GM21737 (cell line): ENCODE measurements around the gene MOB3B.

ENCODE experiments used
- ATAC-seq: cut with Tn5 transposase; IDR thresholded peaks from one replicate; pipeline ENCODE4 v1.9.1; 2021; ENCODE audit warnings: mild to moderate bottlenecking, moderate library complexity; ENCODE audit not compliant: unreplicated experiment

Gene MOB3B

GRCh38 chr9:27394154-27394825 is 135.3 kb downstream of the MOB3B start:
- ATAC-seq, result no peak

DNA sequence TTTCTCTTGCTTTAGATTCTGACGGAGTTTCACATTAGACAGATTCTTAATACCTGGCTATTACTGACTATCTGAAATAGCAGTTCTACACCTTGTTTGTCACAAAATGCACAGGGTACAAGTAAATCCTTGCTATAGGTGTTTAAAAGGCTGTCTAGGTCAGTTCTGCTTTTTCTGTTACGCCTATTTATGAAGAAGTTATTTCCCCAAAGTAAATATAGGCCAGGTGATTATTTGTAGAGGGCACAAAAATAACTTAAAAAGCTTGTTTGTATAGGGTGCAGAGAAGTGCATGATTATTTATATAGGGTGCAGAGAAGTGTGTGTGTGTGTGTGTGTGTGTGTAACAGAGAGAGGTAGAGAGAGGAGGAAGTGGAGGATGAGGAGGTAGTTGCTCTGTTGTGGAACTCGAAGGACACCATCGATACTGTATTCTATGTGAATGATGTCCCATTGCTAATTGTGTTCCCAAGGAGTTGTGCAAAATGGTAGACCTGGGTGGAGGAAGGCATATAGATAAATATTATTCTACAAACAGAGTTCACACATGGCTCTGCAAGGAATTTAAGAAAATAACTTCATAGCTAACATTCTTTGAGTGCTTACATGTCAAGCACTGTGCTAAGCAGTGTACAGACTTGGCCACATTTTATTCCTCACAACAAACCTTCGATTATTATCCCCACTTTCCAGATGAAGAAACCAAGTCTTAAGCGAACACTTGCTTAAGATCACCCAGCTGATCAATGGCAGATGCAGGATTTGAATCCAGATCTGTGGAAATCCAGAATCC is 136.4 kb downstream of the MOB3B start:
- no peak for ATAC-seq

DNA sequence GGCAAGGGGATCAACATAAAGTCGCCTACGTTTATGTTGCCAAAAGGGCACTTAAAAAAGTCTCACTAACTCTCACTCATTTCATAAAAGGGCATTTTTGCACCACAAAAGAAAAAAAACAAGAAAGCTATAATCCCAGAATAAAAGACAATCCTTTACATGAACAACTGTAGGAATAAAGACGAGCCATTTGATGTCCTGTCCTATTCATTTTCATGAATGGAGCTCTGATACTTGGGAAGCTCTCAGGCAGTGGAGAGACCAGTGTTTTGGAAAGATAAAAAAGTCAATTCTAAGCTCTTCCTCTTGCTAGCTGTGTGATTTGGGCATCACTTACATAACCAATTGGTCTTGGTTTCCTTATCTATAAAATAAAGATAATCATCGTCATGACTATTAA is 137.2 kb downstream of the MOB3B start:
- ATAC-seq, result no peak

DNA sequence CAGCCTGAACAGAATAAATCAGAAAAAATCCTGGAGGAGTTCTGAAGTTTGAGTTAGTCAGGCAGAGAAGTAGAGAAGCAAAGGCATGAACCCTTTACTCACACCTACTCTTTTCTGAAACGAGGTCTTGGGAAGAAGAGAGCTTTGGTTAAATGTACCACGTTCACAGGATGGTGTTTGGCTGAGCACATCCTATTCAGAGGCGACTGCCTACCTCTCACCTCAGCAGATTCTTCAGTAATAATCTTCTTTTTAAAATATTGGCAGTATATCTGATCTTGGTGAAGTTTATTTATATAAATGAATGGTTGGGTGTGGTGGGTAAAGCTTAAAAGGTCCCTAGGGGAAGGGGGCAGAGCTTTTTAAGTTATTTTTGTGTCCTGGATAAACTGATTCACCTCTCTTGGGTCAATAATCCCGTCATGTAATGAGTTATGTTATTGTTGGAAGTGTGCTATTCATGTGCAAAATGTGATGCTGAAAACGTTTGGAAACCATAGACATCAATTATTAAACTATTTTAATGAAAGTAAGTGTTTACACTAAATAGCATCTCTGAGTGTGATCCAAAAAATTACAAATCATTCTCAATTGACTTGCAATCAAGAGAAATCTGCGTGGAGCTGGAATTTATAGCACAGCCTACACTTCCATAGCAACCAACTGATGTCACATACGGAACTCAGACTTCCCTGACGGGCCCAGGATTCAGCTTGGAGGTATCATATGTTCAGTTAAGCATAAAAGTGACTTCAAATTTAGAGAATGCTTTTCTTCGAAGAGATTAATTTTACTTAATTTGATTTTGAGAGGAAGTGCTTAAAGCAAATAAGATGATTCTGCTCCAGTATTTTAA is 138.3 kb downstream of the MOB3B start:
- no peak for ATAC-seq

- no peak for ATAC-seq
Measured at GRCh38 chr9:27388150-27388549, 141.5 kb downstream of the MOB3B start.

DNA sequence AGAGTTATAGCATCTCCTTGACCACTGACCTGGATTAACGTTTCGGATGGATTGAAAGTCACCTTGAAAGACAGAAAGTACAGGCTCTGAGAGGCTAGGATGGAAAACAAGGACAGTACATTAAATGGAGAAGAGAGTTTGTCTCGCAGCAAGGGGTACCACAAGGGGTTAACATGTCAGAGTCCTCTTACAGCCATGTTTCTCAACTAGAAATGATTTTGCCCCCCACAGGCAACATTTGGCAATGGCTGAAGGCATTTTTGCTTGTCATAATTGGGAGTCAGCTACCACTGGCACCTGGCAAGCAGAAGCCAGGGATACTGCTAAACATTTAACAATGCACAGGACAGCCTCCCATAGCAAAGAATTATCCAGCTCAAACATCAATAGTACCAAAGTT is 141.9 kb downstream of the MOB3B start:
- no peak for ATAC-seq

- ATAC-seq, result no peak
Measured at GRCh38 chr9:27386571-27387091, 143.0 kb downstream of the MOB3B start.

- ATAC-seq, result no peak
Measured at GRCh38 chr9:27385606-27386322, 143.8 kb downstream of the MOB3B start.

DNA sequence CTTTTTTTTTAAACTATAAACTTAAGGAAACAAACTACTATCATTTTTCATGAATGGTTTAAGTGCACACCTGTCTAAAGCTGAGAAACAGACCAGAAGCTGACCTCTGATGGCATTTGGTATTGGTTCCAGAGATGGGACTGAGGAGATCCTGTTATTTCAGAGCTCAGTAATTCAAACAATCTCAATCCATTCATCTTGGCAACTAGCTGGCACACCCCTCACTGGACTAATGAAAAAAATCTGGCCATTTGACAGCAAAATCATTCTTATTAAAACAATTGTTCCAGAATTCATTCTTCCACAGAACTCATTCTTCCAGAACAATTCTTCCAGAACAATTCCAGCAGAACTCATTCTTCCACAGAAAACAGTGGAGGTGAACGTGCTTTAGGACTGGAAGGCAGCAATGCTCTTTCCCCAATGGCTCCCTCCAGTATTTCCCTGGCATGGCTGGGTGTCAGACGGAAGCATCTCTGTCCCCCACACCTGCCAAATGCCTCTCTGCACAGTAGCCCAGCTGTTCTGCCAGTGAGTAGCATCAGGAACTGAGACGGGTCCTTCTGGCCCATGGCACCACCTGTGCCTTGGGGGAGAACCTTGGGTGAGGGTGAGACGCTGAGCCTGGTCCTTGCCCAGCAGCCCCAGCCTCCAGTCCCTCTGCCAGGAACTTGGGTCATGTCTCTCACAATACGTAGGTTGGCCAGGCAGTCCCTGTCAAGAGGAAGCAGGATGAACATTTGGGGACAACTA is 145.2 kb downstream of the MOB3B start:
- no peak for ATAC-seq

GRCh38 chr9:27383524-27383923 is 146.1 kb downstream of the MOB3B start:
- ATAC-seq, result no peak

GRCh38 chr9:27382975-27383374 is 146.6 kb downstream of the MOB3B start:
- ATAC-seq, result no peak

DNA sequence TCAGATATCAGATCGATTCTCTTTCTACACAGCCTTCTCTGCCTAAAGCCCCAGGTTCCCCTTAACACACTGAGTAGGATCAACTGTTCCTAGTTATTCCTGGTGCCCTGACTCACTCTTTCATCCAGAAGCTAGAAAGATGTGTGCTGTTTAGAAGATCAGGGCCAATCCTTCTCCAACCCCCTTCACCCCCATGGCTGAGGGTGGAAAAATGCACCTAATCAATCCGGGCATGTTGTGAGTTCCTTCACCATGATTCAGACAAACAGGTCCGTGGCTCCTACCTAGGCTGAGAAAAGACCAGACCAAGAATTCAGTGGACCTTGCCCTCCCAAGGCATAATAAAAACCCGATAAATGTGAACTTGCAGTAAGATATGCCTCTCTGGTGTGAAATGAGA is 147.3 kb downstream of the MOB3B start:
- no peak for ATAC-seq

- no peak for ATAC-seq
Measured at GRCh38 chr9:27379311-27380251, 150.0 kb downstream of the MOB3B start.

GRCh38 chr9:27377811-27378456 is 151.7 kb downstream of the MOB3B start:
- peak; percentile 72 for ATAC-seq

GRCh38 chr9:27377147-27377807 is 152.3 kb downstream of the MOB3B start:
- ATAC-seq, result peak; percentile 37

- no peak for ATAC-seq
Measured at GRCh38 chr9:27373851-27374250, 155.8 kb downstream of the MOB3B start.

- ATAC-seq, result no peak
Measured at GRCh38 chr9:27372615-27373014, 157.0 kb downstream of the MOB3B start.

- ATAC-seq, result no peak
Measured at GRCh38 chr9:27371382-27371781, 158.2 kb downstream of the MOB3B start.
